ENCODE data around the gene KIAA1549. TPM values are rescaled to one million over a fixed set of nuclear protein-coding genes. Genes with fewer than 3 reads are reported as not detected.

The KIAA1549 gene
- total RNA-seq, 1 experiment from 2014 or later, result 18.7 TPM

DNA sequence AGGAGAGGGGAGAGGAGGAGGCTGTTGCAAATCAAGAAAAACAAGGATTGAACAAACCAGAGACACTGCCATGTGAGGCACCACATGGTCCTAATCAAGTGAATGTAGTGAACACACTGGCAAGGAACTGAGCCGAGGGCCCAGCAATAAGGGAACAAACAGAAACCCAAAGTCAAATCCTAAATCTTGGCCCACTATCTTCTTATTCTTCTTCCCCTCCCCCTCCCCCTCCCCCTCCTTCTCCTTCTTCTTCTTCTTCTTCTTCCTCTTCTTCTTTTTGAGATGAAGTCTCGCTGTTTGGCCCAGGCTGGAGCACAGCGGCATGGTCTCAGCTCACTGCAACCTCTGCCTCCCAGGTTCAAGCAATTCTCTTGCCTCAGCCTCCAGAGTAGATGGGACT lies 24.0 kb downstream of the KIAA1549 start (continued):
- TF ChIP-seq ZNF512 (CRISPR knock-in tag; IDR thresholded peaks at IDR 0.05; ENCODE audit: borderline replicate concordance), result no peak
- no peak for TF ChIP-seq NFATC4 (CRISPR knock-in tag; IDR thresholded peaks at IDR 0.05)
- TF ChIP-seq, protein P1, sequence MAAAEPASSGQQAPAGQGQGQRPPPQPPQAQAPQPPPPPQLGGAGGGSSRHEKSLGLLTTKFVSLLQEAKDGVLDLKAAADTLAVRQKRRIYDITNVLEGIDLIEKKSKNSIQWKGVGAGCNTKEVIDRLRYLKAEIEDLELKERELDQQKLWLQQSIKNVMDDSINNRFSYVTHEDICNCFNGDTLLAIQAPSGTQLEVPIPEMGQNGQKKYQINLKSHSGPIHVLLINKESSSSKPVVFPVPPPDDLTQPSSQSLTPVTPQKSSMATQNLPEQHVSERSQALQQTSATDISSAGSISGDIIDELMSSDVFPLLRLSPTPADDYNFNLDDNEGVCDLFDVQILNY (CRISPR knock-in tag; IDR thresholded peaks at IDR 0.05), result no peak
- TF ChIP-seq SP1 (CRISPR knock-in tag; conservative IDR thresholded peaks at IDR 0.05), result no peak
- no peak for TF ChIP-seq MYBL2 (CRISPR knock-in tag; IDR thresholded peaks at IDR 0.05)
- TF ChIP-seq MAX (CRISPR knock-in tag; IDR thresholded peaks at IDR 0.05), result no peak
- TF ChIP-seq MXD4 (CRISPR knock-in tag; IDR thresholded peaks at IDR 0.05; ENCODE audit: borderline replicate concordance), result no peak
- TF ChIP-seq, protein P2, sequence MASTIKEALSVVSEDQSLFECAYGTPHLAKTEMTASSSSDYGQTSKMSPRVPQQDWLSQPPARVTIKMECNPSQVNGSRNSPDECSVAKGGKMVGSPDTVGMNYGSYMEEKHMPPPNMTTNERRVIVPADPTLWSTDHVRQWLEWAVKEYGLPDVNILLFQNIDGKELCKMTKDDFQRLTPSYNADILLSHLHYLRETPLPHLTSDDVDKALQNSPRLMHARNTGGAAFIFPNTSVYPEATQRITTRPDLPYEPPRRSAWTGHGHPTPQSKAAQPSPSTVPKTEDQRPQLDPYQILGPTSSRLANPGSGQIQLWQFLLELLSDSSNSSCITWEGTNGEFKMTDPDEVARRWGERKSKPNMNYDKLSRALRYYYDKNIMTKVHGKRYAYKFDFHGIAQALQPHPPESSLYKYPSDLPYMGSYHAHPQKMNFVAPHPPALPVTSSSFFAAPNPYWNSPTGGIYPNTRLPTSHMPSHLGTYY (CRISPR knock-in tag; IDR thresholded peaks at IDR 0.05), result no peak
- no peak for TF ChIP-seq HMGXB4 (CRISPR knock-in tag; IDR thresholded peaks at IDR 0.05)

GRCh38 chr7:138954545-138955475 lies 26.4 kb downstream of the KIAA1549 start:
- Mint-ChIP-seq H3K36me3 (no peaks in the 10 kb centered on the region), H3K27ac (peak overlapping the region; percentile 60), H3K9me3 (no peaks in the 10 kb centered on the region), H3K27me3 (ENCODE audit: low read depth) (no peaks in the 10 kb centered on the region), H3K4me3 (no peak overlapping the region), H3K4me1 (peaks cover 31% of the 10 kb centered on the region)
- DNase-seq (ENCODE audit: low spot score), result no peak
- POLR2A ChIA-PET, result interaction anchor here (1.1 kb wide), 1 partner anchor 35 kb away, joined by 3 read pairs; no protein-coding TSS in a partner anchor
- CTCF ChIA-PET, result interaction anchor here (0.9 to 1.5 kb wide), 2 partner anchors 27 to 120 kb away, joined by 3 to 4 read pairs; no protein-coding TSS in a partner anchor
- peak; percentile 95 for ATAC-seq
- TF ChIP-seq NFE2L1 (CRISPR knock-in tag; IDR thresholded peaks at IDR 0.05), result no peak
- no peak for TF ChIP-seq JUN (CRISPR knock-in tag; IDR thresholded peaks at IDR 0.05)
- no peak for TF ChIP-seq ZNF425 (CRISPR knock-in tag; conservative IDR thresholded peaks at IDR 0.05)
- no peak for TF ChIP-seq RELA (CRISPR knock-in tag; IDR thresholded peaks at IDR 0.05; ENCODE audit: borderline replicate concordance)
- no peak for TF ChIP-seq CREM (CRISPR knock-in tag; IDR thresholded peaks at IDR 0.05)
- no peak for TF ChIP-seq RORB (CRISPR knock-in tag; IDR thresholded peaks at IDR 0.05)
- no peak for TF ChIP-seq ZNF232 (CRISPR knock-in tag; IDR thresholded peaks at IDR 0.05)
- no peak for TF ChIP-seq IRF2 (CRISPR knock-in tag; IDR thresholded peaks at IDR 0.05; ENCODE audit: borderline replicate concordance, low read depth)
- no peak for TF ChIP-seq MXD4 (CRISPR knock-in tag; IDR thresholded peaks at IDR 0.05; ENCODE audit: borderline replicate concordance)
- TF ChIP-seq, protein P3, sequence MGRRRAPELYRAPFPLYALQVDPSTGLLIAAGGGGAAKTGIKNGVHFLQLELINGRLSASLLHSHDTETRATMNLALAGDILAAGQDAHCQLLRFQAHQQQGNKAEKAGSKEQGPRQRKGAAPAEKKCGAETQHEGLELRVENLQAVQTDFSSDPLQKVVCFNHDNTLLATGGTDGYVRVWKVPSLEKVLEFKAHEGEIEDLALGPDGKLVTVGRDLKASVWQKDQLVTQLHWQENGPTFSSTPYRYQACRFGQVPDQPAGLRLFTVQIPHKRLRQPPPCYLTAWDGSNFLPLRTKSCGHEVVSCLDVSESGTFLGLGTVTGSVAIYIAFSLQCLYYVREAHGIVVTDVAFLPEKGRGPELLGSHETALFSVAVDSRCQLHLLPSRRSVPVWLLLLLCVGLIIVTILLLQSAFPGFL (CRISPR knock-in tag; IDR thresholded peaks at IDR 0.05; ENCODE audit: borderline replicate concordance), result no peak
- no peak for TF ChIP-seq AR (CRISPR knock-in tag; IDR thresholded peaks at IDR 0.05)
- no peak for TF ChIP-seq MAX (CRISPR knock-in tag; IDR thresholded peaks at IDR 0.05)
- TF ChIP-seq, protein P1 (CRISPR knock-in tag; IDR thresholded peaks at IDR 0.05), result no peak
- TF ChIP-seq NFYB (CRISPR knock-in tag; conservative IDR thresholded peaks at IDR 0.05; ENCODE audit: low read depth), result no peak

Data from WTC11 (cell line).